GM19035 (cell line): ENCODE data around the gene TYMP.

Source experiments
- ATAC-seq: cut with Tn5 transposase; IDR thresholded peaks from one replicate; pipeline ENCODE4 v1.9.1; 2021; ENCODE audit not compliant: unreplicated experiment

Gene TYMP

DNA sequence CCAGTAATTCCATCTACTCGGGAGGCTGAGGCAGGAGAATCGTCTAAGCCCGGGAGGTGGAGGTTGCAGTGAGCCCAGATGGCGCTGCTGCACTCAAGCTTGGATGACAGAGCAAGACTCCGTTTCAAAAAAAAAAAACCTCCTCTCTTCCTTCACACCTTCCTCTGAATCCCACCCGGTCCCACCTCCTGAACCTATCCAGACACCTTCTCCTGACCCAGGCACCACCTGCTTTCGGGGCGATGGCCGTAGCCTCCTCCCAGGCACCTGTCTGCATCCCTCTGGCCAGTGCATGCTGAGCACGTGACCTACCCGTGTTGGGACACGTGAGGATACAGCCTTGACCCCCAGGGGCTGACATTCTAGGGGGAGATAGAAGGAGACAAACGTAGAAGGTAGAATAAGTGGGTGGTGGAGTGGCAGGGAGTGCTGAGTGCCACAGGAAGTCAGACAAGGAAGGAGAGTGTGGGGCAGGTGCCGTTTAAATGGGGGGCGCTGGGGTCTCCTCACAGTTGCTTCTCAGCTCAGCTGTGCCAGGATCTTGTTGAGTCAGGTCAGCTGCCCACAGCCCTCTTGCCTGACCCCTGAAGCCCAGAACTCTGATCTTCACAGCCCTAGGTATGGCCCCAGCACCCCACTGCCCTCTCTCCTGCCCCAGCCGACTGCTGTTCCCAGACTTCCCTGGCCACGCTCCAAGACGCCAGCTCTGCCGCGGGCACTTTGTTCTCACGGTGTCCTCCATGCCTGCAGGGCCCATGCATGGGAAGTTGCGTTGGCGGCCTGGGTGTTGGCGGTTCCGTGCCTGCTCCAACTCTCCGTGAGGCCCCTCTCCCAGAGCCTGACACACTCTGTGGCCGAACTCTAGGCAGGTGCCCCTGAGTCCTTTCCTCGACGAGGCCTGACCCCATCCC lies 44.3 kb downstream of the TYMP start:
- ATAC-seq = no peak

- ATAC-seq = no peak
Observed at GRCh38 chr22:50483977-50484853, 45.6 kb downstream of the TYMP start.

DNA sequence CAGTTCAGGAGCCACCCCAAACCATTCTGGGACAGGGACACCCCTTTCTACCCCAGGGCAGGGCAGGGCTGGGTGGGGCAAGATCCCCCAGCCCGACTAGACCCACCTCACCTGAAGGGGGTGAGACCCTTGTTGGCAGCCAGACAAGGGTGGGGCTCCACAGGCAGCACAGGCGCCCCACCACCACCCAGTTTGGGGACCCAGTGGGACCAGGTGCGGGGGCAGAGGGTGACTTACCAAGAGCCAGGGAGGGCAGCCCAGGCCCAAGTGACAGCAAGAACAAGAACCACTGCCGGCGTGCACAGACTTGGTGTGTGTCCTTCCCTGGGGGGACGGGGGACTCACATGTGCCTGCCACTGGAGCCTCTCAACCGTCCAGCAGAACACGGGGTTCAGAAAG lies 46.3 kb downstream of the TYMP start:
- no peak for ATAC-seq

DNA sequence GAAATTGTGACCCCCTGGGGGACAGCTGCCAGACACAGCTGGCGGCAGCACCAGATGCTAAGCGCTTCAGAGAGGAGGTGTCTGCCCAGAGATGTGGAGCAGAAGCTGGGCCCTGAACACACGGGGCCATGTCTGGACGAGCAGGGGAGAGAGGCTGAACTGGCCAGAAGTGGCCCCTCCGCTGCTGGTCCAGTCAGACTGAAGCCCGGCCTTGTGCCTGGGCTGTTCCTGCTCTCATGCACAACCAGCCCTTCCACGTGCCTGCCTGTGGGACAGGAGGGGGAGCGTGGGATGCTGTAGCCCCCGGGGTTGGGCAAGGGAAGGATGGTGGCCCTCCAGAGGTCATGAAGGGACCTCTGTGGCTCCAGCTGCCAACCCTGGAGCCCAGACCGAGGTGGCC lies 46.7 kb downstream of the TYMP start:
- no peak for ATAC-seq

GRCh38 chr22:50482107-50483074 lies 47.4 kb downstream of the TYMP start:
- no peak for ATAC-seq

GRCh38 chr22:50481440-50482106 lies 48.2 kb downstream of the TYMP start, which contains the start of gene ADM2:
Gene ADM2, plus strand, starts transcription at chr22:50481543. Its CDS starts 305 bp downstream, at chr22:50481848.
- ATAC-seq = no peak

GRCh38 chr22:50481045-50481439 lies 48.8 kb downstream of the TYMP start:
- no peak for ATAC-seq

GRCh38 chr22:50479721-50480120 lies 50.1 kb downstream of the TYMP start:
- no peak for ATAC-seq

GRCh38 chr22:50477923-50478322 lies 51.9 kb downstream of the TYMP start:
- no peak for ATAC-seq

GRCh38 chr22:50476868-50477267 lies 52.9 kb downstream of the TYMP start:
- ATAC-seq = no peak
